Small intestine (tissue), 7 donors: Measurements from ENCODE around the gene PRKN. TPM values are rescaled to one million over a fixed set of nuclear protein-coding genes. Genes with fewer than 3 reads are reported as not detected.

Experiments
- DNase-seq, 2 donors: peaks; one replicate each; pipeline versions ENCODE4 v3.0.0 to v3.0.0-alpha.2; 2013
- FAIRE-seq: peaks from 2 replicates; lab custom pipeline; 2012; peaks lifted over from hg19 to GRCh38; lab: Jason Lieb, UNC
- H3K27ac ChIP-seq, 3 donors: one replicate each; pipeline ENCODE4 v1.5.1; 2013; ENCODE audit warnings: low read length in 2 of 3, mild to moderate bottlenecking in 2 of 3, control low read depth in 1 of 3, inconsistent platforms in 1 of 3, low read depth in 1 of 3, moderate library complexity in 1 of 3
- H3K27me3 ChIP-seq, 3 donors: one replicate each; pipeline ENCODE4 v1.6.1; 2013; ENCODE audit warnings: low read length in 3 of 3, inconsistent platforms in 1 of 3; ENCODE audit not compliant: control insufficient read depth in 3 of 3, insufficient read depth in 3 of 3
- H3K36me3 ChIP-seq, 3 donors: one replicate each; pipeline ENCODE4 v1.6.1; 2013; ENCODE audit warnings: low read length in 3 of 3, inconsistent platforms in 1 of 3, low read depth in 1 of 3, mild to moderate bottlenecking in 1 of 3, moderate library complexity in 1 of 3; ENCODE audit not compliant: control insufficient read depth in 3 of 3, insufficient read depth in 2 of 3
- H3K4me1 ChIP-seq, 3 donors: one replicate each; pipeline ENCODE4 v1.6.1; 2013; ENCODE audit warnings: low read length in 2 of 3, inconsistent platforms in 1 of 3, low read depth in 1 of 3, mild to moderate bottlenecking in 1 of 3, moderate library complexity in 1 of 3; ENCODE audit not compliant: control insufficient read depth in 3 of 3, insufficient read depth in 2 of 3
- H3K4me3 ChIP-seq, 3 donors: one replicate each; pipeline ENCODE4 v1.5.1; 2013; ENCODE audit warnings: low read length in 3 of 3, control low read depth in 1 of 3, inconsistent platforms in 1 of 3, low read depth in 1 of 3, mild to moderate bottlenecking in 1 of 3, moderate library complexity in 1 of 3
- H3K9me3 ChIP-seq, 2 donors: one replicate each; pipeline ENCODE4 v1.6.1; 2013; ENCODE audit warnings: low read depth in 1 of 2, low read length in 1 of 2; ENCODE audit not compliant: control insufficient read depth in 2 of 2, insufficient read depth in 1 of 2
- WGBS, 3 donors: extraction: QIAGEN DNeasy Blood & Tissue Kit; methylation state at CpG; one replicate each; pipeline ENCODE4 v1.1.7; 2013; 5-methylcytosine and 5-hydroxymethylcytosine counted together
- polyA plus RNA-seq, 4 donors: library from polyadenylated mRNA; stranded (reverse) in 3 of 4; unstranded in 1 of 4; fragments of 200-250 nt in 3 of 4; fragments of 120-200 nt in 1 of 4; gene quantifications; one replicate each; pipeline versions ENCODE4 v1.2.1 to v1.2.3, GENCODE V29; 2013
- donor health status: healthy with polysubstance abuse.
- donor health status: control.
- donor health status: control.
- donor health status: Bipolar disorder and iron deficiency.
- donor health status: healthy.

PRKN gene
- polyA plus RNA-seq, 4 donors = 0.27 to 2.3 (median 1.0) TPM

- WGBS, 3 donors = 76 to 89% (median 85%) methylated on average over 9 of the region's 9 CpGs
Measured at GRCh38 chr6:161395716-161396231, 1331.8 kb downstream of the PRKN start.

DNA sequence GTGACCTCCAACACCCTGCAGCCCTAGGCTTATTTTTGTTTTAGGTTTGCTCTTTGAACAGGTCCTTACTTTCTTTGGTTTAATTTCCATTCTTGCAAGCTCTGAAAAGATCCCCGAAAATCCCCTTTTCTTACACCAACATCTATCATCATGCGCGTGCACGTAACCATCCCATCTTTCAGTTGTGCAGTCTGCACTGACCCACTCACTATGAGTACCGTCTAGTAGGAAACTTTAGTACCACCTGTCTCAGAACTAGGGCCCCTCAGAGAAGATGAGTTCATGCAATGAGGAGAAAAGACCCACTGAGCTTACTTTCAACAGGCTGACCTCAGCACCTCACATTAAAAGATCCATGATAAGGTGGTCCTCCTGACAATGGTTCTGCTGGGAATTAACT, 1333.1 kb downstream of the PRKN start:
- no peak for DNase-seq
- 80 to 91% (median 81%) methylated on average over 5 of the region's 5 CpGs for WGBS, 3 donors
- FAIRE-seq = no peak

More at GRCh38 chr6:161395716-161396231, 1331.8 kb downstream of the PRKN start:
- no peak for FAIRE-seq
- H3K36me3 ChIP-seq = no peaks in the 10 kb centered on the region
- H3K27me3 ChIP-seq = no peaks in the 10 kb centered on the region
- H3K4me1 ChIP-seq = no peaks in the 10 kb centered on the region
- DNase-seq = no peak
- peaks cover 0 to 11% of the 10 kb centered on the region in 2 donors for H3K9me3 ChIP-seq
- H3K4me3 ChIP-seq = no peak overlapping the region
- no peak overlapping the region for H3K27ac ChIP-seq

GRCh38 chr6:161393839-161394364, 1333.7 kb downstream of the PRKN start:
- DNase-seq (peak; percentile 63 to 72), FAIRE-seq (no peak)
- Histone ChIP-seq H3K4me3 (no peak overlapping the region), H3K27ac (no peak overlapping the region), H3K27me3 (no peaks in the 10 kb centered on the region), H3K4me1 (no peaks in the 10 kb centered on the region), H3K9me3 (peaks cover 0 to 5% of the 10 kb centered on the region in 2 donors), H3K36me3 (no peaks in the 10 kb centered on the region)
- 12 to 15% (median 15%) methylated on average over 7 of the region's 7 CpGs for WGBS, 3 donors

More for the DNA sequence above, 1333.1 kb downstream of the PRKN start:
- no peak overlapping the region for H3K4me3 ChIP-seq
- no peak overlapping the region for H3K27ac ChIP-seq
- peaks cover 0 to 10% of the 10 kb centered on the region in 2 donors for H3K9me3 ChIP-seq
- no peaks in the 10 kb centered on the region for H3K27me3 ChIP-seq
- H3K36me3 ChIP-seq = no peaks in the 10 kb centered on the region
- no peaks in the 10 kb centered on the region for H3K4me1 ChIP-seq

DNA sequence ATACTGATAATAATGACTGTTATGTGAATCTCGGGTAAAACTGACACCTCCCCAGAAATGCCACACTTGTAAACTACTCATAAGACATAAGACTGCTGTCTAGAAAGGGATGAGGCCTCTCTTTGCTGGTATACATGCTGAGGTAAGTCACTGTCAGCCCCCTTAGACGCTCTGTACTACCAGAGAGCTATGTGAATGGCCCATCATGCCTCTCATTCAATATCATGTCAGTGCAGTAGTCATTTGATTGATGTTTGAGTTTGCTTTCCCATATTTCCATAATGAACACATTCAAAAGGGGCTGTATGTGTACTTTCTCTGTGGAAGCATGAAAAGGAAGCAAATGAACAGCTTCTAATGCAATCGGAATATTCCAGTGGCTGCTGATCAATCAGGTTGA, 1334.3 kb downstream of the PRKN start:
- Histone ChIP-seq H3K27ac (no peak overlapping the region), H3K9me3 (peaks cover 0 to 4% of the 10 kb centered on the region in 2 donors), H3K36me3 (no peaks in the 10 kb centered on the region), H3K27me3 (no peaks in the 10 kb centered on the region), H3K4me1 (no peaks in the 10 kb centered on the region), H3K4me3 (no peak overlapping the region)
- 73 to 81% (median 75%) methylated on average over 3 of the region's 3 CpGs for whole genome bisulfite sequencing, 3 donors
- no peak for FAIRE-seq
- no peak for DNase-seq

GRCh38 chr6:161389756-161390155, 1337.8 kb downstream of the PRKN start:
- H3K9me3 ChIP-seq = peaks cover 0 to 5% of the 10 kb centered on the region in 2 donors
- DNase-seq = no peak

GRCh38 chr6:161383951-161384350, 1343.6 kb downstream of the PRKN start:
- 94 to 95% (median 94%) methylated on average over 6 of the region's 6 CpGs for WGBS, 3 donors
- no peak for FAIRE-seq
- H3K9me3 ChIP-seq = peaks cover 0 to 5% of the 10 kb centered on the region in 2 donors

More at GRCh38 chr6:161389756-161390155, 1337.8 kb downstream of the PRKN start:
- no peak for FAIRE-seq
- H3K27me3 ChIP-seq = no peaks in the 10 kb centered on the region
- no peaks in the 10 kb centered on the region for H3K36me3 ChIP-seq
- 76 to 81% (median 79%) methylated on average over 3 of the region's 3 CpGs for WGBS, 3 donors
- no peak overlapping the region for H3K4me3 ChIP-seq
- H3K27ac ChIP-seq = no peak overlapping the region
- H3K4me1 ChIP-seq = no peaks in the 10 kb centered on the region

GRCh38 chr6:161379834-161380582, 1347.6 kb downstream of the PRKN start:
- H3K9me3 ChIP-seq = no peaks in the 10 kb centered on the region
- WGBS, 3 donors = 31 to 51% (median 37%) methylated on average over 8 of the region's 8 CpGs
- H3K4me1 ChIP-seq = peaks cover 0 to 3% (median 0%) of the 10 kb centered on the region in 3 donors
- H3K4me3 ChIP-seq = no peak overlapping the region
- no peaks in the 10 kb centered on the region for H3K27me3 ChIP-seq
- DNase-seq (no peak), FAIRE-seq (no peak)
- no peak overlapping the region for H3K27ac ChIP-seq
- no peaks in the 10 kb centered on the region for H3K36me3 ChIP-seq

More at GRCh38 chr6:161383951-161384350, 1343.6 kb downstream of the PRKN start:
- DNase-seq = no peak
- Histone ChIP-seq H3K27me3 (no peaks in the 10 kb centered on the region), H3K27ac (no peak overlapping the region), H3K36me3 (no peaks in the 10 kb centered on the region), H3K4me3 (no peak overlapping the region), H3K4me1 (no peaks in the 10 kb centered on the region)

DNA sequence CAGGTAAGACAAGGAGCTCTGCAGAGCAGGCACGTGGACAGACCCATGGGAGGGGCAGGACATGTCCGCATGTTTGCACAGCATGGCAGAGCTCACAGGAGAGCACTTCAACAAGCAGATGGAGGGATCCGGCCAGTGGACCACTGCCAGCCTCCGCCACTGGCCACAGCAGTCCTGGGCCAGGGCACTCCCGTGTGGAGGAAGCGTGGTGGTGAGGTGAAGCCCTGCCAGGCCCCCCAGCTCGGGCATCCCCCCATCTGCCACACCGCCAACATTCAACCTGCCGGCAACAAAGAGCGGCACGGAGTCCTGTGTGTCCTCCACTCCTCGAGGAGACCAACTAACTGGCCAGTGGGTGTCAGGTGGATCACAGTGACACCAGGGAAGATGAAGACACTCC, 1349.5 kb downstream of the PRKN start:
- H3K9me3 ChIP-seq = no peaks in the 10 kb centered on the region
- H3K27ac ChIP-seq = no peak overlapping the region
- H3K36me3 ChIP-seq = no peaks in the 10 kb centered on the region
- no peaks in the 10 kb centered on the region for H3K27me3 ChIP-seq
- H3K4me1 ChIP-seq = peaks cover 0 to 3% (median 0%) of the 10 kb centered on the region in 3 donors
- FAIRE-seq (no peak), DNase-seq (no peak)
- 89 to 90% (median 89%) methylated on average over 10 to 12 of the region's 12 CpGs for WGBS, 3 donors
- no peak overlapping the region for H3K4me3 ChIP-seq
